OCI-LY1 (cell line): ENCODE results near the gene ARFGAP3.

Experiments
- H2AFZ ChIP-seq: fragments of 200-600 bp; sonication (generic), shearing (Covaris generic); 2 replicates; pipeline ENCODE4 v1.6.0; 2014; ENCODE audit warnings: antibody characterized with exemption, mild to moderate bottlenecking, low read length
- H3F3A ChIP-seq: fragments of 200-600 bp; sonication (generic), shearing (Covaris generic); 2 replicates; pipeline ENCODE4 v1.6.0; 2014; ENCODE audit warnings: mild to moderate bottlenecking, antibody characterized with exemption, low read length, moderate library complexity; ENCODE audit not compliant: insufficient read depth
- H3K27ac ChIP-seq: fragments of 200-600 bp; sonication (generic); 2 replicates; pipeline ENCODE4 v1.5.1; 2014; ENCODE audit warnings: low read length, mixed run types, mild to moderate bottlenecking, low read depth; ENCODE audit not compliant: poor library complexity, severe bottlenecking
- H3K27me3 ChIP-seq: fragments of 200-600 bp; sonication (generic); 2 replicates; pipeline ENCODE4 v1.6.0; 2014; ENCODE audit warnings: antibody characterized with exemption, mild to moderate bottlenecking, low read length, moderate library complexity; ENCODE audit not compliant: insufficient read depth
- H3K36me3 ChIP-seq: fragments of 200-600 bp; sonication (generic); 2 replicates; pipeline ENCODE4 v1.6.1; 2014; ENCODE audit warnings: mild to moderate bottlenecking, antibody characterized with exemption, low read length, moderate library complexity, mixed read lengths; ENCODE audit not compliant: insufficient read depth
- H3K4me1 ChIP-seq: fragments of 200-600 bp; sonication (generic); 2 replicates; pipeline ENCODE4 v1.5.1; 2014; ENCODE audit warnings: mild to moderate bottlenecking, low read length, moderate library complexity; ENCODE audit not compliant: insufficient read depth, severe bottlenecking
- H3K4me2 ChIP-seq: fragments of 200-600 bp; sonication (generic), shearing (Covaris generic); 2 replicates; pipeline ENCODE4 v1.6.1; 2014; ENCODE audit warnings: low read length
- H3K4me3 ChIP-seq: fragments of 200-600 bp; sonication (generic); 2 replicates; pipeline ENCODE4 v1.5.1; 2014; ENCODE audit warnings: low read length, low read depth, mild to moderate bottlenecking, mixed read lengths; ENCODE audit not compliant: poor library complexity, severe bottlenecking
- H3K79me2 ChIP-seq: fragments of 200-600 bp; shearing (Covaris generic); 2 replicates; pipeline ENCODE4 v1.6.1; 2016; ENCODE audit warnings: mixed run types, low read length, mixed read lengths; ENCODE audit not compliant: insufficient read depth
- H3K9ac ChIP-seq: fragments of 200-600 bp; sonication (generic), shearing (Covaris generic); 2 replicates; pipeline ENCODE4 v1.6.1; 2014; ENCODE audit warnings: mild to moderate bottlenecking, low read length, mixed read lengths
- H3K9me2 ChIP-seq: fragments of 200-600 bp; sonication (generic), shearing (Covaris generic); 2 replicates; pipeline ENCODE4 v1.6.1; 2014; ENCODE audit warnings: low read depth, mild to moderate bottlenecking, low read length, mixed read lengths
- H3K9me3 ChIP-seq: fragments of 200-600 bp; shearing (Covaris generic); 2 replicates; pipeline ENCODE4 v1.6.1; 2014; ENCODE audit warnings: low read length, mixed read lengths
- H4K20me1 ChIP-seq: fragments of 200-600 bp; sonication (generic), shearing (Covaris generic); 2 replicates; pipeline ENCODE4 v1.6.0; 2016; ENCODE audit warnings: mild to moderate bottlenecking, low read length; ENCODE audit not compliant: insufficient read depth
- CTCF ChIP-seq: fragments of 200-600 bp; sonication (generic), shearing (Covaris generic); IDR thresholded peaks from 2 replicates; pipeline ENCODE4 v1.5.1; 2017; ENCODE audit warnings: mild to moderate bottlenecking, antibody characterized with exemption, low read length, moderate library complexity, mixed read lengths
- EZH2 ChIP-seq: fragments of 200-600 bp; sonication (generic), shearing (Covaris generic); IDR thresholded peaks from 2 replicates; pipeline ENCODE4 v1.8.0; 2017; ENCODE audit warnings: borderline replicate concordance, mixed run types, mild to moderate bottlenecking, antibody characterized with exemption, low read length, moderate library complexity, mixed read lengths

Gene ARFGAP3

GRCh38 chr22:42856179-42856864 is 751 bp downstream of the ARFGAP3 start:
- H3K9me3 ChIP-seq = no peaks in the 10 kb centered on the region
- H3K9ac ChIP-seq = peak overlapping the region; percentile 63
- no peak overlapping the region for H2AFZ ChIP-seq
- no peak for TF ChIP-seq EZH2
- no peak for TF ChIP-seq CTCF
- peak overlapping the region; percentile 95 for H3K4me2 ChIP-seq
- H3K27ac ChIP-seq = no peak overlapping the region
- peak overlapping the region; percentile 66 for H3K4me3 ChIP-seq
- H3K27me3 ChIP-seq = peaks cover 15% of the 10 kb centered on the region; the same call in 1 of the 2 replicates
- peaks cover 7% of the 10 kb centered on the region for H3K4me1 ChIP-seq
- H3K9me2 ChIP-seq = no peaks in the 10 kb centered on the region
- no peaks in the 10 kb centered on the region for H3F3A ChIP-seq
- no peaks in the 10 kb centered on the region for H3K79me2 ChIP-seq
- no peaks in the 10 kb centered on the region for H4K20me1 ChIP-seq
- H3K36me3 ChIP-seq = no peaks in the 10 kb centered on the region; the same call in 1 of the 2 replicates

- Histone ChIP-seq H3K27ac (no peak overlapping the region), H2AFZ (no peak overlapping the region), H3K4me3 (peak overlapping the region; percentile 66), H3K79me2 (no peaks in the 10 kb centered on the region), H3F3A (no peaks in the 10 kb centered on the region), H3K4me2 (peak overlapping the region; percentile 95), H3K9ac (no peak overlapping the region), H3K27me3 (peaks cover 15% of the 10 kb centered on the region; the same call in 1 of the 2 replicates), H3K4me1 (peaks cover 7% of the 10 kb centered on the region), H3K36me3 (no peaks in the 10 kb centered on the region; the same call in 1 of the 2 replicates), H3K9me2 (no peaks in the 10 kb centered on the region), H4K20me1 (no peaks in the 10 kb centered on the region), H3K9me3 (no peaks in the 10 kb centered on the region)
- TF ChIP-seq CTCF = no peak
- no peak for TF ChIP-seq EZH2
Observed at GRCh38 chr22:42855721-42856120, 1.4 kb downstream of the ARFGAP3 start.

GRCh38 chr22:42855211-42855610 is 1.9 kb downstream of the ARFGAP3 start:
- Histone ChIP-seq H3K9me3 (no peaks in the 10 kb centered on the region), H3K36me3 (no peaks in the 10 kb centered on the region; the same call in 1 of the 2 replicates), H3K4me1 (peaks cover 7% of the 10 kb centered on the region), H3K9me2 (no peaks in the 10 kb centered on the region), H3K4me2 (no peak overlapping the region), H3F3A (no peaks in the 10 kb centered on the region), H3K27ac (no peak overlapping the region), H3K9ac (no peak overlapping the region), H3K79me2 (no peaks in the 10 kb centered on the region), H4K20me1 (no peaks in the 10 kb centered on the region), H3K27me3 (peaks cover 15% of the 10 kb centered on the region; the same call in 1 of the 2 replicates), H2AFZ (no peak overlapping the region), H3K4me3 (no peak overlapping the region)
- TF ChIP-seq EZH2 (no peak), CTCF (no peak)
